GM12878 (cell line): ENCODE measurements around the gene PML. TPM values are rescaled to one million over a fixed set of nuclear protein-coding genes. Genes with fewer than 3 reads are reported as not detected.

Experiments
- ATF2 ChIP-seq: IDR thresholded peaks from 2 replicates; pipeline ENCODE4 v1.6.1; 2012; ENCODE audit warnings: low read length, inconsistent platforms
- BCLAF1 ChIP-seq: fragments of 450-650 bp; IDR thresholded peaks from 2 replicates; pipeline ENCODE4 v1.6.1; 2017; ENCODE audit warnings: antibody characterized with exemption, mild to moderate bottlenecking, moderate library complexity
- CTCF ChIP-seq, 3 experiments: IDR thresholded peaks in 2 of 3; conservative IDR thresholded peaks in 1 of 3; 2 replicates each; pipeline ENCODE4 v1.5.1; 2011; ENCODE audit warnings: low read depth in 3 of 3, low read length in 3 of 3, mild to moderate bottlenecking in 3 of 3, control low read depth in 2 of 3, moderate library complexity in 2 of 3, inconsistent platforms in 1 of 3, mixed read lengths in 1 of 3; ENCODE audit not compliant: control insufficient read depth in 2 of 3, insufficient read depth in 1 of 3; ENCODE audit errors: extremely low read depth in 1 of 3
- EED ChIP-seq: sonication (generic); IDR thresholded peaks from 2 replicates; pipeline ENCODE4 v1.6.1; 2016; ENCODE audit warnings: antibody characterized with exemption, low read depth
- MXI1 ChIP-seq: fragments of 150-350 bp; IDR thresholded peaks from 2 replicates; pipeline ENCODE4 v1.6.1; 2011; ENCODE audit warnings: low read depth, mild to moderate bottlenecking, inconsistent platforms, low read length, improper control_type of control experiment
- NBN ChIP-seq: fragments of 450-650 bp; IDR thresholded peaks from 2 replicates; pipeline ENCODE4 v1.6.1; 2016
- RUNX3 ChIP-seq: IDR thresholded peaks from 2 replicates; pipeline ENCODE4 v1.6.1; 2012; ENCODE audit warnings: low read length, inconsistent platforms
- SMAD5 ChIP-seq: IDR thresholded peaks from 2 replicates; pipeline ENCODE4 v1.6.1; 2016; ENCODE audit warnings: antibody characterized with exemption, low read depth
- SREBF2 ChIP-seq: IDR thresholded peaks from 2 replicates; pipeline ENCODE4 v1.6.1; 2012; ENCODE audit warnings: mild to moderate bottlenecking, low read length
- STAT3 ChIP-seq: IDR thresholded peaks from 2 replicates; pipeline ENCODE4 v1.6.1; 2011; ENCODE audit warnings: low read depth, low read length, improper control_type of control experiment
- TBL1XR1 ChIP-seq: IDR thresholded peaks from 2 replicates; pipeline ENCODE4 v1.6.1; 2012; ENCODE audit warnings: low read depth, low read length, improper control_type of control experiment
- ZNF592 ChIP-seq: fragments of 450-650 bp; IDR thresholded peaks from 2 replicates; pipeline ENCODE4 v1.6.1; 2017; ENCODE audit warnings: mild to moderate bottlenecking, moderate library complexity
- polyA plus RNA-seq, 11 experiments: library from polyadenylated mRNA; depleted of rRNA in 4 of 11; unstranded in 6 of 11; stranded (reverse) in 5 of 11; fragments of >200 nt; fragmentation: Nextera tagmentation in 4 of 11; fragmentation: Illumina TruSeq in 1 of 11; extraction: Ambion mirVana in 4 of 11; extraction: Trizol in 1 of 11; gene quantifications; 1 replicate in 1 of 11; 2 replicates in 10 of 11; pipeline versions ENCODE4 v1.2.1 to v1.2.3, GENCODE V29; 2011 to 2016; ENCODE audit warnings: inconsistent platforms in 2 of 11, missing spikeins in 2 of 11, low read depth in 1 of 11
- total RNA-seq, 4 experiments: library from RNA; depleted of rRNA in 3 of 4; stranded (reverse); fragments of >200 nt in 3 of 4; fragmentation: Illumina TruSeq in 1 of 4; extraction: Trizol in 1 of 4; gene quantifications; 2 replicates each; pipeline versions ENCODE4 v1.2.1 to v1.2.3, GENCODE V29; 2013 to 2021
- TF ChIP-seq, protein P1 (sequence below): fragments of 450-650 bp; IDR thresholded peaks from 2 replicates; pipeline ENCODE4 v1.6.1; 2016; ENCODE audit warnings: mild to moderate bottlenecking, moderate library complexity, borderline replicate concordance

The PML gene
- total and polyA plus RNA-seq, 10 of the 15 experiments (the other 5 are each of a cell fraction or from before 2014, with no cell fraction given), result 8.5 to 95.5 (median 30.8) TPM

GRCh38 chr15:73996939-73997338 lies 2.4 kb downstream of the PML start (continued):
- TF ChIP-seq NBN (0 out of 2 replicates have a peak, but pooled peaks have one; percentile 19), CTCF (IDR thresholded peaks at IDR 0.05 in 2 of 3, conservative IDR thresholded peaks at IDR 0.05 in 1 of 3; ENCODE audit: control insufficient read depth in 2 of 3, extremely low read depth in 1 of 3, insufficient read depth in 1 of 3, low read depth in 3 of 3, low read length in 3 of 3) (no peak), SMAD5 (no peak), ATF2 (no peak), BCLAF1 (no peak), TBL1XR1 (no peak), STAT3 (no peak), SREBF2 (no peak), RUNX3 (peak; percentile 81), MXI1 (no peak), EED (peak; percentile 69), ZNF592 (no peak)
- TF ChIP-seq, protein P1, sequence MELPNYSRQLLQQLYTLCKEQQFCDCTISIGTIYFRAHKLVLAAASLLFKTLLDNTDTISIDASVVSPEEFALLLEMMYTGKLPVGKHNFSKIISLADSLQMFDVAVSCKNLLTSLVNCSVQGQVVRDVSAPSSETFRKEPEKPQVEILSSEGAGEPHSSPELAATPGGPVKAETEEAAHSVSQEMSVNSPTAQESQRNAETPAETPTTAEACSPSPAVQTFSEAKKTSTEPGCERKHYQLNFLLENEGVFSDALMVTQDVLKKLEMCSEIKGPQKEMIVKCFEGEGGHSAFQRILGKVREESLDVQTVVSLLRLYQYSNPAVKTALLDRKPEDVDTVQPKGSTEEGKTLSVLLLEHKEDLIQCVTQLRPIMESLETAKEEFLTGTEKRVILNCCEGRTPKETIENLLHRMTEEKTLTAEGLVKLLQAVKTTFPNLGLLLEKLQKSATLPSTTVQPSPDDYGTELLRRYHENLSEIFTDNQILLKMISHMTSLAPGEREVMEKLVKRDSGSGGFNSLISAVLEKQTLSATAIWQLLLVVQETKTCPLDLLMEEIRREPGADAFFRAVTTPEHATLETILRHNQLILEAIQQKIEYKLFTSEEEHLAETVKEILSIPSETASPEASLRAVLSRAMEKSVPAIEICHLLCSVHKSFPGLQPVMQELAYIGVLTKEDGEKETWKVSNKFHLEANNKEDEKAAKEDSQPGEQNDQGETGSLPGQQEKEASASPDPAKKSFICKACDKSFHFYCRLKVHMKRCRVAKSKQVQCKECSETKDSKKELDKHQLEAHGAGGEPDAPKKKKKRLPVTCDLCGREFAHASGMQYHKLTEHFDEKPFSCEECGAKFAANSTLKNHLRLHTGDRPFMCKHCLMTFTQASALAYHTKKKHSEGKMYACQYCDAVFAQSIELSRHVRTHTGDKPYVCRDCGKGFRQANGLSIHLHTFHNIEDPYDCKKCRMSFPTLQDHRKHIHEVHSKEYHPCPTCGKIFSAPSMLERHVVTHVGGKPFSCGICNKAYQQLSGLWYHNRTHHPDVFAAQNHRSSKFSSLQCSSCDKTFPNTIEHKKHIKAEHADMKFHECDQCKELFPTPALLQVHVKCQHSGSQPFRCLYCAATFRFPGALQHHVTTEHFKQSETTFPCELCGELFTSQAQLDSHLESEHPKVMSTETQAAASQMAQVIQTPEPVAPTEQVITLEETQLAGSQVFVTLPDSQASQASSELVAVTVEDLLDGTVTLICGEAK, result no peak
- TF ChIP-seq, all 136 proteins: peak for 8
